Left renal pelvis (tissue), 4 donors: ENCODE measurements around the gene FAAP100. TPM values are rescaled to one million over a fixed set of nuclear protein-coding genes. Genes with fewer than 3 reads are reported as not detected.

Source experiments
- DNase-seq, 4 donors: peaks; one replicate each; pipeline ENCODE4 v3.0.0-alpha.2; 2013; ENCODE audit warnings: low read depth in 4 of 4, low spot score in 3 of 4
- polyA plus RNA-seq, 4 donors: library from polyadenylated mRNA; unstranded; fragments of 120-200 nt; gene quantifications; one replicate each; pipeline ENCODE4 v1.2.1, GENCODE V29; 2013; ENCODE audit not compliant: insufficient read length in 4 of 4

Gene FAAP100
- polyA plus RNA-seq, 4 donors: 19.0 to 37.2 (median 24.3) TPM

- DNase-seq: no peak
Observed at GRCh38 chr17:81513753-81514488, 38.2 kb downstream of the FAAP100 start.

GRCh38 chr17:81513372-81513752 is 38.8 kb downstream of the FAAP100 start:
- DNase-seq: no peak

- DNase-seq: peak; percentile 78 to 92 (median 90)
Observed at GRCh38 chr17:81512562-81513371, 39.4 kb downstream of the FAAP100 start, which contains the start of gene ACTG1. Gene ACTG1 (minus strand): TSS chr17:81512799. CDS start chr17:81512354, 445 bp downstream.

DNA sequence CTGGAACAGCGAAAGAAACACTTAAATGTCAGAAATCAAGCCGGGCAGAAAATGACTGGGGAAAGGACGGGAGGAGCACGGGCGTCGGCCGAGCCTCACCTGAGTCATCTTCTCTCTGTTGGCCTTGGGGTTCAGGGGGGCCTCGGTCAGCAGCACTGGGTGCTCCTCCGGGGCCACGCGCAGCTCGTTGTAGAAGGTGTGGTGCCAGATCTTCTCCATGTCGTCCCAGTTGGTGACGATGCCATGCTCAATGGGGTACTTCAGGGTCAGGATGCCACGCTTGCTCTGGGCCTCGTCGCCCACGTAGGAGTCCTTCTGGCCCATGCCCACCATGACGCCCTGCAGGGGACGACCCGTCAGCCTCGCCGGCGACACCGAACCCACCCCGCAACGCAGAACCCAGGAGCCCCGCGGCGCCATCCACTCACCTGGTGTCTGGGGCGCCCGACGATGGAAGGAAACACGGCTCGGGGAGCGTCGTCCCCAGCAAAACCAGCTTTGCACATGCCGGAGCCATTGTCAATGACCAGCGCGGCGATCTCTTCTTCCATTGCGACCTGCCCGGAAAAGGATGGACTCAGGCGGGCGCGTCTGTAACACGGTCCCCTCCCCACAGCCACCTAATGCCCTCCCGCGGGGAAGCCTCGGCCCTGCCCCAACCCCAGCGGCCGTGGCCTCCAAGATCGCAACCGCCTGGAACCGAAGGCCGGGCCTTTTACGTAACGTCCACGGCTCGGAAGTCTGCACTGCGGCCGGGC is 40.2 kb downstream of the FAAP100 start:
- no peak for DNase-seq

DNA sequence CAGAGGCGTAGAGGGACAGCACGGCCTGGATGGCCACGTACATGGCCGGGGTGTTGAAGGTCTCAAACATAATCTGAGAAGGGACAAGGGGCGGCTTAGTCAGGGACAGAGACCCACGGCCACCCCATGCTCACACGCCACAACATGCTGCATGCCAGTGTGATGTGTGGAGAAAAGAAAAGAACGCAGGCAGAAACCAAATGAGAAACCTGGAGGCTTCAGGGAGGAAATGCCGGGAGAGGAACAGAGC is 40.7 kb downstream of the FAAP100 start:
- no peak for DNase-seq

- no peak for DNase-seq
Observed at GRCh38 chr17:81510785-81511553, 41.2 kb downstream of the FAAP100 start.

- DNase-seq: no peak
Observed at GRCh38 chr17:81509972-81510784, 42.0 kb downstream of the FAAP100 start.

DNA sequence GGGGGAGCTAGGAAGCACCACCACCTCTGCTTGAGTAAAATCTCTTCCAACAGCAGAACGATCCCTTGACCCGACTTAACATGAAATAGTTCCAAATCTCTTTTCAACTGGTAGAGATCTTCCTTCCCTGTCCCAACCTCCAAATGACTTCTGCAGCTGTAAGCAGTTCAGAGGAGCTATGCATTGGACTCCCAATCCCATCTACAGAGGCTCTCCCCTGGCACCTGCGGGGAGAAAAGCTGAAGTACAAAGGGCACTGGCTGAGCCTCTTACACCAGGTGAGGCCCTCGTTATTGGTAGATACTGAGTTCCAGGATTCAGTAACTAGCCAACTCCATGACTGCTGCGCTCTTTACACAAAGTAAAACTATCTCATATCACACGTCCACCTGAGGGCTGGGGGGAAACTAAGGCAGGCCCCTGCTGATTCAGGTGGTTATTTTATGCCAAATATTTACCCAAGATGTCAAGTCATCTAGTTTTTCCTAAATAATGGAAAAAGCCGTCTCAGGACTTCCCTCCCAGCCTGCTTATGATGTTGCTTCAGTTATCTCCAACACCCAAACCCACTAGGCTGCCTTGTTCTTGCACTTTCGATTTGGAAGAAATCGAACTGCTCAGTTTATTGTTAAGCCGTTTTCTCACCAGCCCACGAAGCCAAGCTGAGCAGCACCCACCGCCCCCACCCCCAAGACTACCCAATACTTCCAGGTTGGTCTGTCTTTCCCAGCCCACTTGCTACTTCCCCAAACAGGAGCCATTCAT is 42.8 kb downstream of the FAAP100 start:
- no peak for DNase-seq

- DNase-seq: no peak
Observed at GRCh38 chr17:81508639-81509206, 43.4 kb downstream of the FAAP100 start.

- no peak for DNase-seq
Observed at GRCh38 chr17:81503619-81504018, 48.5 kb downstream of the FAAP100 start.

GRCh38 chr17:81502471-81503017 is 49.6 kb downstream of the FAAP100 start:
- no peak for DNase-seq

DNA sequence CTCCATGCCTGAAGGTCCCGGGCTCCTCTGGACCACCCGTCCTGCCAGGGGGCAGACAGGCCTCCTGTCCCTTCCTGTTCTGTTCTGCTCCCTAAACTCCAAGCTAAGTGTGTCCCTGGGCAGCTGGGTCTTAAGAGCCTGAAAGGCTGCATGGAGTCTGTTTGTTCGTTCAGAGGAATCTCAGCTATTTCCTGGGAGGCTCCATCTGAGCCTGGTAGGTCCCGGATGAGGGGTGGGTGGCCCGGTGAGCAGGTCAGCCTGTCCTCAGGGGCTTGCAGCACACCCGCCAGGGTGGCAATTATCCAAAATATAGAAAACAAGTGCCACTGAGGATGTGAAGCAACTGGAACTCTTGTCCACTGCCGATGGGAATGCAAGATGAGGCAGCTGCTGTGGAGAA is 52.1 kb downstream of the FAAP100 start:
- no peak for DNase-seq

GRCh38 chr17:81499601-81499970 is 52.6 kb downstream of the FAAP100 start:
- no peak for DNase-seq

DNA sequence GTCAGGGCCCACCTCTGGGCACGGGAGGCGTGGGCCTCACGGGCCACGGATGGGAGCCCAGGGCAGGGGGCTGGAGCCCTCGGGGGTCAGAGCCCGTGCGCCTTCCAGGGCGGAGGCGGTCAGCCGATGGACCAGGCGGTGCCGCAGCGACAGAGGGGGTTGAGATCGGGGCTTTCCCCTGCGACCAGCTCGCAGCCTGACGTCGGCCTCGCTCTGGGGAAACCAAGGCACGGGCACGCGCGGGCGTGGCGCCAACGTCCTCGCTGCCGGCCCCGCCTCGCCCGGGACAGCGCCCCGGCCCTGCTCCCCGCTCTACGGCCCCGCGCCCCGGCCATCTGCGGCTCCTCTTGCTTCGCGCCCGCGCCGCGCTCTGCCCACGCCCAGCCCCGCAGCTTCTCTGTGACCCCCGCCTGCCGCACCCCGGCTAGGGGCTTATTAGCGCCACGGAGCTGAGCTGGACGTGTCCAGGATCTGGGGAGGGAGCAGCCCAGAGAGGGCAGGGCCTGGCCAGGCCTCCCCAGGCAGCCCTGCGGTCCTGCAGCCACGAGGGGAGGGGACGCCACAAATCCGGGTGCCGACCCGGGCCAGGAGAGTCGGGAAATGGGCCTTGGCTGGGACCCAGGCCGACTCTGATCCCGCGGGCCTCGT is 53.1 kb downstream of the FAAP100 start:
- no peak for DNase-seq

DNA sequence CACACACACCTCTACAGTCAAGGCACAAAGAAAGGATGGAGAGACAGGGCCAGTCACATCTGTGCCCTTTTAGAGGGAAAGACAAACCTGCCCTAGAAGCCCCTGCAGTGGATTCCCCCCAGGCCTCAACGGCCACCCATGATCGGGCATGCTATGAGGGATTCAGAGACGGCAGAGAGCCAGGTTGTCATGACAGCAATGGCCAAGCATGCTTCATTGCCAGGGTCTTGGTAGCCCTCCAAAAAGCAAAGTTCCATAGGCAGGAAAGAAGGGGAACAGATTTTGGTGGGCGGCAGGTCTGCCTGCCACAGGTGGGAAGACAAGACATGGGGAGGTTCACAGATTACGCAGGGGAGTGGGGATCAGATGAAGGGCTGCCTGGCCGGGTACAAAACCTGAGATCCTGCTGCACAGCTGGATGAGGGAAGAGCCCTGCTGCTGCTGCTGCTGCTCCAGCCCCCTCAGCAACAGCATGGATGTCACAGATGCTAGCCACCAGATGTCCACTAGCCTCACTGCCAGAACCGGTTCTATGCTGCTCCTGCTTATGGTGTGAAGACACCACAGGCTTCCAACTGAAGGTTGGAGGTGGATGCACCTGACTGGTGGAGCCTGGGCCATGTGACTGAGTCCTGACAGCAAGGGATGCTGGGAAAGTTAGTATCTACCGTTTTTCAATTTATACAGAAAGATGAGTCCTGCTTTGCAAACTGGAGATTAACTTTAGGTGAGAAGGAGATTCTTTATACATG is 57.4 kb downstream of the FAAP100 start:
- DNase-seq: no peak

- DNase-seq: no peak
Observed at GRCh38 chr17:81493198-81494038, 58.7 kb downstream of the FAAP100 start.
